DLD1 (cell line): ENCODE measurements around the gene MYO7B.
"Not testable (repeated sequence)": the region's sequence is repeated elsewhere in the genome, so short reads cannot be mapped to it uniquely, and the experiment has no call there.

Experiments
- in situ Hi-C: cut with HindIII; loops from 2 replicates; pipeline ENCODE4 v1.10.0; 2017; ENCODE audit warnings: low sequenced_read_pairs

Gene MYO7B

DNA sequence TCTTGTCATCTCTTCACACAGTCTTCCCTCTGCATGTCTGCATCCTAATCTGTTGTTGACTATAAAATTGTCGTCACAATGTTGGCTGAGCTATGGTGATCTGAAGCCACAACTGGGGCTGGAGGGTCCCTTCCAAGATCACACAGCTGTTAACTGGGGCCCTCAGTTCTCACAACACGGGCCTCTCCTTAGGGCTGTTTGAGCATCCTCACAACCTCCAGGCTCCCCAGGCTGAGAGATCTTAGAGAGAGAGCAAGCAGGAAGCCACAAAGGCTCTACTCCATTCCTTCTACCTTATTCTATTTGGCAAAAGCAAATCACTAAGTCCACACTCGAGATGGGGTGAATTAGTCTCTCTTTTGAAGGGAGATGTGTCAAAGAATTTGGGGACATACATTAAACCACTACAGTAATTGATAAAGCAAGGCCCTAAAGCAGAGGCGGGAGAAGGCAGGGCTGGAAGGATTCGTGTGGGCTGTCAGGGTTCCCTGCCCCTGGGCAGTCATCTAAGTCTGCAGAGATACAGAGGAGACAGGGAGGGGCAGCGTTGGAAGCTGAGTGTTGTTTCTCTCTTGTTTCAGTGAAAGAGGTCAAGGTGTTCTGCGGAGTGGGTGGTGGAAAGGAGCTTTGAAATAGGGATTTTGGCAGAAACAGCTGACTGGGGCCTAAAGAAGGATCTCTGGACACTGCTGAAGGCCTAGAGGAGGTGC is 15.9 kb downstream of the MYO7B start:
- in situ Hi-C loops: no loop called here

DNA sequence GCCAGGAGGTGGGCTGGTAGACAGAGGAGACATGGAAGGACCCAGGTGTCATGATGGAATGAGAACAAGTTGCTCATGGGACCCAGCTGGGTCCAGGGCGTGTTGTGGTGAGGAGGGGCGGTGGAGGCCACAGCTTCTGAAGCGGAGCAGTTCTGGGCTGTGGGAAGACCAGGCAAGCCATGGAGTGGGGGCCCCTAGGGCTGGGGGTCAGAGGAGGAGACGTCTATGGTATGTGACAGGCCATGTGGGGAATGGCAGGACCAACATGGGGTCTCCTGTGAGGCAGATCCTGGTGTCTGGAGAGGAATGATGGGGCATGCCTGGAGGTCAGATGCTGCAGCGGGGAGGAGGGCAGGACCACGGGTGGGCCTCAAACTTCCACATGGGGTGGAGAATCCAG is 16.9 kb downstream of the MYO7B start:
- in situ Hi-C loops: no loop called here

DNA sequence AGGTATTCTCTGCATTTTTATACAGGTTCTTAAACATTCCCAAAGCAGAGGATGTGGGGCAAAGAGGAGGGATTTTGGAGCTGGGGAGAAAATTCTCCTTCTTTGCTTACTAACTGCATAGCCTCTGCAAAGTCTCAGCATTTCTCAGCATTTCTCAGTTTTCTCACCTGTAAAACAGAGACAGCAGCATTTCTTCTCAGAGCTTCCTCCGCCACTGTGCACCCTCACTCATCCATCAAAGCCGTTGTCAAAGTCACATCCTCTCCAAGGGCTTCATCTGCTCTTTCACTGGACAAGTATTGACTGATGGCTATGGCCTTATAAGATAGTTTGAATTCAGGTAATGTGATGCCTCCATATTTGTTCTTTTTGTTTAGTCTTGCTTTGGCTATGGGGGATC is 17.4 kb downstream of the MYO7B start:
- in situ Hi-C loops: no loop called here

GRCh38 chr2:127558911-127559310 is 23.4 kb downstream of the MYO7B start:
- in situ Hi-C loops: no loop called here

GRCh38 chr2:127559454-127559853 is 24.0 kb downstream of the MYO7B start:
- in situ Hi-C loops: no loop called here

GRCh38 chr2:127560201-127560930 is 24.9 kb downstream of the MYO7B start:
- in situ Hi-C loops: no loop called here

GRCh38 chr2:127560931-127561280 is 25.4 kb downstream of the MYO7B start:
- in situ Hi-C loops: no loop called here

DNA sequence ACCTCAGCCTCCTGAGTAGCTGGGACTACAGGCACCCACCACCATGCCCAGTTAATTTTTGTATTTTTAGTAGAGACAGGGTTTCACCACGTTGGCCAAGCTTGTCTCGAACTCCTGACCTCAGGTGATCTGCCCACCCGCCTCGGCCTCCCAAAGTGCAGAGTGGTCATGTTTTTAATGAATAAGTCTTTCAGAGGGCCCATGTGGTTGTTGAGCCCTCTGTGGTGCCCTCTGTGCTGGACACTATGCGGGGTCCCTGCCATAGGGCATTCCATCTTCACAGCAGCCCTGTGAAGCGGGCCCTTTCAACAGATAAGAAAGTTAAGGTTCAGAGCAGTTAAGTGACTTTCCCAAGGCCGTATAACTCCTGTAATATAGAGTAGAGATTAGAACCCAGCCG is 25.9 kb downstream of the MYO7B start:
- in situ Hi-C loops: no loop called here

- in situ Hi-C loops: no loop called here
Measured at GRCh38 chr2:127562936-127563335, 27.5 kb downstream of the MYO7B start.

- in situ Hi-C loops: no loop called here
Measured at GRCh38 chr2:127563458-127564428, 28.3 kb downstream of the MYO7B start.

DNA sequence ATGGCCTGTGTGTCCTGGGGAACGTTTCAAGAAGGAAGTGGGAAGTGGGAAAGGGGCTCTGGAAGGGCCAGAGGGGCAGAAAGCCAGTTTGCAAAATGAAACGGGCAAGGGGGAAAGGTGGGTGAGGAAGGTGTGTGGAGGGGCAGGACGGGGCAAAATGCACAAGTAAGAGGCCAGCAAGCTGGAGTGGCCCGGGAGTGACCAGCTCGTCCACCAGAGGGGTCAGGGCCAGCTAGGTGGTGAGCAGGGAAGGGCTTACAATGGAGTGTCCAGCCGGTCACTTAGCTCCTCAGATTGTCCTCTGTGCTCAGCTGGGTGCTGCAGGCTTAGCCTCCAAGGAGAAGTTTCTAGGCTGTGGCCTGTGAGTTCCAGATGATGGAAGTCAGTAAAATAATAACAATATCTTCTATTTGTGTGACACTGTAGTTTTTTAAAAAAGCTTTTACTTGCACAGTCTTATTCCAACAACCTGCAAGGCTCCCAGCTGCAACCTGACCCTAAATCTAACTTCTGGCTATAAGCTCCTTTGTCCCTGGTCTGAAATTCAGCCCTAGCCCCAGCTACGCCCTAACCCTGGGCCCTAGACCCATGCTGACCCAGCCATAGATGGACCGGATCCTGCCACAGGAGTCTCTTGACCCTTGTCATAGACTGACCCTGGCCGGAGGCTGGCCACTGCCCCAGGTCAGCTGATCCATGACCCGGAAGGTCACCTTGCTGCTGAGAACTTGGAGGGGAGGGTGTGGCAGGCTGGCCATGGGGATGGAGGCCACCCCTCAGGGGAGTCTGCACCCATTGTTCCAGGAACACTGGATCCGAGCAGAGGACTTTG is 29.2 kb downstream of the MYO7B start:
- in situ Hi-C loops: no loop called here

DNA sequence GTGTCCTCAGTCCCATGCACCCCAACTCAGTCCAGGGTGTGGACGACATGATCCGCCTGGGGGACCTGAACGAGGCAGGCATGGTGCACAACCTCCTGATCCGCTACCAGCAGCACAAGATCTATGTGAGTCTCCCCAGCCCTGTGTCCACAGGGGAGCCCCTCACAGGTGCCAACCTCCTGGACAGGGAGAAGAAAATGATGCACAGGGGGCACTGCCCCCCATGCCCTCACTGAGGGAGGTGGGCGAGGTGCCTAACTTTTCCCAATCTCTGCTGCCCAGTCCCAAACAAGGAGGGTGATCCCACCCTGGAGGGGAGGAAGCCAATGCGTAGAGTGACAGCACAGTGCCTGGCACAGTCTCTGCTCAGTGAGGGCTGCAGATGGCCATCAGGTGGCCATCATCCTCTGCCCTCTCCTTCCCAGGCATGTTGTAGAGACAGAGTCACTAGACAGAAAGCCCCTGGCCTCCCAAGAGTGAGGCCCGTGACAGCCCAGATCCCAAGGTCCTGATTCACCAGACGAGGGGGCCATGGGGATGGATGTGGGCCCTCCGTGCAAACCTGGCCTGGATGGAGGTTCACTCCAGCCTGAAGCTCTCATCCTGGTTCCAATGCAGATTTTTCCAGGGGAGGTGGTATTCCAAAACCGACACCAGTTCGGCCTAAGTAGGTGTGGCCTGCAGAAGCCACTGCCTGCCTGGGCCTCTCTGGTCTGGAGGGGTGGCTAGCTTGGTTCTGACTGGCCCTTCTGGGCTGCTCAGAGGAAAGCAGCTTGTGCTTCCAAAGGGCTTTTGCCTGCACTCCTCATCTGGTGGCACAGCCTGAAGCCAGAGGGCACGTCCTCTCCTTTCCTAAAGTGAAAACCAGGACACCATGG is 30.0 kb downstream of the MYO7B start:
- in situ Hi-C loops: no loop called here

- in situ Hi-C loops: no loop called here
Measured at GRCh38 chr2:127566139-127566417, 30.6 kb downstream of the MYO7B start.

DNA sequence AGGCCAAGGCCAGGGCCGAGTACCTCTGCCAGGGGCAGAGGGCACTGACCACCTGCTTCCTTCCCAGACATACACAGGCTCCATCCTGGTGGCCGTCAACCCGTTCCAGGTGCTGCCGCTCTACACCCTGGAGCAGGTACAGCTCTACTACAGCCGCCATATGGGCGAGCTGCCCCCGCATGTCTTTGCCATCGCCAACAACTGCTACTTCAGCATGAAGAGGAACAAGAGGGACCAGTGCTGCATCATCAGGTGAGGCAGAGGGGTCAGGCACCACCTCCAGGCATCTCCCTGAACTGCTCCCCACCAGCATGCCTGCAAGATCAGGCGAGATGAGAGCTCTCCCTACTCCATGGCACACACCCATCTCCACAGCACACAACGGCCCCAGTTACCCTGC is 31.1 kb downstream of the MYO7B start:
- in situ Hi-C loops: no loop called here

GRCh38 chr2:127567351-127567854 is 31.9 kb downstream of the MYO7B start:
- in situ Hi-C loops: no loop called here

DNA sequence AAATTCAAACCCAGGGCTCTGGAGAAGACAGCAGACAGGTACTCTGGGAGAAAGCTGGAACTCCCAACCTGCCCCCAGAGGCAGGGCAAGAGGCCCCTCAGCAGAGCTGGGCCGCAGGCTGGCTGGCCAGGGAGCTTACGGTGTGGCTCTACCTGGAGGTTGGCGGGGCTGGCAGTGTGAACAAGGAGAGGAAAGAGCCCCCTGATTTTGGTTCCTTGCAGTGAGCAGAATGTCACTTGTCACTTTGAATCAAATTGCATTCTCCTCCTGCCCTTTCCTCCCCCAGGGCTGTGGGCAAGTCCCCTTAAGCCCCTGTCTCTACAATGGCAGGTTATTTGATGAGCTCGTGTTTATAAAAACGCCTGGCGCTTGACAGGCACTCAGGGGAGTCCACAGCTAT is 32.6 kb downstream of the MYO7B start:
- in situ Hi-C loops: no loop called here

DNA sequence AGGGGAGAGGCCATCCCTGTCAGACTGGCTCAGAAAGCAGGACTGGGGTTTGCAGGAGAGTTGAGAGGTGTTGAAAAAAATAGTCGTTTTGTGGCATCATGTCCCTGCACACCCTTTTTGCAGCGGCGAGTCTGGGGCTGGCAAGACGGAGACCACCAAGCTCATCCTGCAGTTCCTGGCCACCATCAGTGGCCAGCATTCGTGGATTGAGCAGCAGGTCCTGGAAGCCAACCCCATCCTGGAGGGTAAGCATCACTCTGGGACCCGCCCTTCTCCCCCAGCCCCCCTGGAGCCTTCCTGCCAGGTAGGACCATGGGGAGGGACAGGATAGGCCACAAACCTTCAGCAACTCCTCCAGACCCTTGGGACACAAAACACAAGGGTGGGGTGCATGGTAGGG is 34.2 kb downstream of the MYO7B start:
- in situ Hi-C loops: no loop called here

DNA sequence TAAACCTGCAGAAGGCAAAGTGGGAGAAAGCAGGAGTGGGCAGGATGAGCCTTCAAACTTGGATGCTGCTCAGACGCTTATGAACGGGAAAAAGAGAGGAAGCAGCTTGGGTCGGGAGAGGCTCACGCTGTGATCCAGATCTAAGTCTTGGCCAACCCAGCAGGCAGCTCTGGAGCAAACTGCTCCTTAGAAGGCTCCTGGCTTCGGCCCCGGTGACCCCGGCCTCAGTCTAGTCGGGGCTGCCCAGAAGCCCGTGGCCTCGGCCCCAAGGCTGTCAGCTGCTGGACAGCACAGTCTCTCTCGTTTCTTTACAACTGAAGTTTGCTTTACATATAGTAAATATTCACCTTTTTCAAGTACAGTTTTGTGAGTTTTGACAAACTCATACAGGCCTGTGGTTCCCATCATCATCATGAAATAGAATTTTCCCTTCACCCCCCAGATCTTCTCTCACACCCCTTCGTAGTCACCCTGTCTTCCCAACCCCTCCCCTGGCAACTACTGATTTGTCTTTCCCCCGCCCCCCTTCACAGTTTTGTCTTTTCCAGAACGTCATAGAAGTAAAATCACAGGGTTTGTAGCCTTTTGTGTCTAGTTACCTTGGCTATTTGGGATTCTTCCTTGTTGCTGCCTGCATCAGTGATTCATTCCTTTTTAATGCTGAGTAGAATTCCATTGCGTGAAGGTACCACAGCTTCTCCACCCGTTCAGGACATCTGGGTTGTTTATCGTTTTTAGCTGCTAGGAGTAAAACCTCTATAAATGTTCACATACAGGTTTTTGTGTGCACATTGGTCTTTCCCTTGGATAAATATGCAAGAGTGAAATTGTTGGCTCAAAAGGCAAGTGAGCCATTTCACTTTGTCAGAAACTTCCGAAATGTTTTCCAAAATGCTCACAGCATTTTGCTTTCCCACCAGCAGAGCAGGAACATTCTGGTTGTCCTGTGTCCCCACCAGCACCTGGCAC is 35.1 kb downstream of the MYO7B start:
- in situ Hi-C loops: no loop called here

- in situ Hi-C loops: not testable (repeated sequence)
Measured at GRCh38 chr2:127572352-127572751, 36.9 kb downstream of the MYO7B start.
